ENCODE results near the gene EGR2.

The EGR2 gene

GRCh38 chr10:62816331-62817120 is at the start of gene EGR2:
Gene EGR2 (minus strand): TSS chr10:62816366. CDS start chr10:62816029, 337 bp downstream.
- DNase-seq (ENCODE audit: low spot score), result peak; percentile 95

- no peak for DNase-seq (ENCODE audit: low spot score)
Observed at GRCh38 chr10:62862447-62862846, 46.3 kb upstream of the EGR2 start.

- no peak for DNase-seq (ENCODE audit: low spot score)
Observed at GRCh38 chr10:62861507-62861906, 45.3 kb upstream of the EGR2 start.

GRCh38 chr10:62860946-62861345 is 44.8 kb upstream of the EGR2 start:
- no peak for DNase-seq (ENCODE audit: low spot score)

GRCh38 chr10:62858364-62858763 is 42.2 kb upstream of the EGR2 start:
- DNase-seq (ENCODE audit: low spot score), result no peak

GRCh38 chr10:62856021-62856420 is 39.9 kb upstream of the EGR2 start:
- no peak for DNase-seq (ENCODE audit: low spot score)

- DNase-seq (ENCODE audit: low spot score), result no peak
Observed at GRCh38 chr10:62853710-62854109, 37.5 kb upstream of the EGR2 start.

GRCh38 chr10:62852961-62853702 is 37.0 kb upstream of the EGR2 start:
- no peak for DNase-seq (ENCODE audit: low spot score)

- DNase-seq (ENCODE audit: low spot score), result no peak
Observed at GRCh38 chr10:62851442-62851841, 35.3 kb upstream of the EGR2 start.

GRCh38 chr10:62850646-62851045 is 34.5 kb upstream of the EGR2 start:
- DNase-seq (ENCODE audit: low spot score), result no peak

GRCh38 chr10:62847433-62847832 is 31.3 kb upstream of the EGR2 start:
- DNase-seq (ENCODE audit: low spot score), result no peak

GRCh38 chr10:62844280-62845011 is 28.3 kb upstream of the EGR2 start:
- DNase-seq (ENCODE audit: low spot score), result no peak

GRCh38 chr10:62843600-62843999 is 27.4 kb upstream of the EGR2 start:
- DNase-seq (ENCODE audit: low spot score), result no peak

- DNase-seq (ENCODE audit: low spot score), result no peak
Observed at GRCh38 chr10:62842983-62843382, 26.8 kb upstream of the EGR2 start.

- no peak for DNase-seq (ENCODE audit: low spot score)
Observed at GRCh38 chr10:62839590-62839989, 23.4 kb upstream of the EGR2 start.

GRCh38 chr10:62831346-62831745 is 15.2 kb upstream of the EGR2 start:
- peak; percentile 22 for DNase-seq (ENCODE audit: low spot score)

- DNase-seq (ENCODE audit: low spot score), result no peak
Observed at GRCh38 chr10:62830679-62831078, 14.5 kb upstream of the EGR2 start.

GRCh38 chr10:62829622-62830021 is 13.5 kb upstream of the EGR2 start:
- no peak for DNase-seq (ENCODE audit: low spot score)

- no peak for DNase-seq (ENCODE audit: low spot score)
Observed at GRCh38 chr10:62826273-62826672, 10.1 kb upstream of the EGR2 start.

- no peak for DNase-seq (ENCODE audit: low spot score)
Observed at GRCh38 chr10:62820586-62820985, 4.4 kb upstream of the EGR2 start.

GRCh38 chr10:62819141-62819920 is 3.2 kb upstream of the EGR2 start:
- no peak for DNase-seq (ENCODE audit: low spot score)

GRCh38 chr10:62818426-62819011 is 2.4 kb upstream of the EGR2 start:
- DNase-seq (ENCODE audit: low spot score), result no peak
